HG02870 (cell line): Measurements from ENCODE around the gene TRIM2.

Experiments used
- ATAC-seq: cut with Tn5 transposase; IDR thresholded peaks from one replicate; pipeline ENCODE4 v1.9.1; 2021; ENCODE audit warnings: mild to moderate bottlenecking, moderate library complexity; ENCODE audit not compliant: unreplicated experiment

Gene TRIM2

GRCh38 chr4:153271820-153272219, 67.6 kb downstream of the TRIM2 start:
- no peak for ATAC-seq

DNA sequence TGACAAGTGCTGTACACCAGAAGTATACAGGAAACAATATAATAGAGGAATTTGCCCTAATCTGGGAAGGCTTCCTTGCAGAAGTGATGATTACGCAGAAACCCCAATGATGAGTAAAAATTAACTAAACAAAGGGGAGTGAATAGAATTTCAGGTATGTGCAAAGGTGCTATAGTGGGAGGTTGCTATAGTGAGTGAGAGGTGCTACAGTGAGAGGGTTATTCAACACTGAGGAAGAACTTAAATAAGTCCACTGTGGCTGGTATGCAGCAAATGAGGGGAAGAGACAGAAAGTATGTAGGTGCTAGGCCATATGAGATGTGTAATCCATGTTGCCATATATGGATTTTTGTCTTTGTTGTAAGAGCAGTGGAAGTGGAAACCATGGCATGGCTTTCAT, 69.5 kb downstream of the TRIM2 start:
- ATAC-seq: no peak

GRCh38 chr4:153274967-153275366, 70.7 kb downstream of the TRIM2 start:
- ATAC-seq: no peak

DNA sequence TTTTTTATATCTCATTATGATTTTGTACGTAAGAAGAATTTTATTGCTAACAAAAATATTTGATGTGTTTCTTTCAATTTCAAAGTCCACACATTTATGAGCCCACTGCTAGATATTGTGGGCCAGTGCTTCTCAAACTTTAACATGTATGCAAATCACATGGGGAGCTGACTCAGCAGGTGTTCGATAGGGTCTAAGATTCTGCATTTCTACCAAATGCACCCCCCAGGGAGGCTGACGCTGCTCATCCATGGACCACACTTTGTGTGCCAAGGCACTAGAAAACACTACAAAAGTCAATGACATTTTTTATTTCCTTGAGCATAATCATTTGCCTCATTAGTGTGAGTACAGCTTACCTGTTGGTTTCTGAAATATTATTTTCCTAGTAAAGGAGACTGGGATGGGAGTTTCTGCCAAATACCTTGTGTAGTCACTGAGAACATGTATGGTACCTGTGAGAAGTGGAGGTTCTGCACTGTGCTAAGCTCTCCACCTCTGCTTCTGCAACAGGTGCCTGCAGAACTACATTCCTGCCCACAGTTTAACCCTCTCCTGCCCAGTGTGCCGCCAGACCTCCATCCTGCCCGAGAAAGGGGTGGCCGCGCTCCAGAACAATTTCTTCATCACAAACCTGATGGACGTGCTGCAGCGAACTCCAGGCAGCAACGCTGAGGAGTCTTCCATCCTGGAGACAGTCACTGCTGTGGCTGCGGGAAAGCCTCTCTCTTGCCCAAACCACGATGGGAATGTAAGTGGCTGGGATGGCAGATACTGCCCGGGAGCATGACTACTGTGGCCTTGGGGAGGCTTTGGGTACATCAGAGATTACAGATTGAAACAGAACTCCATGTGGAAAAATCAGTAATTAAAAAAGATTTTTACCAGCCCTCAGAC, 71.4 kb downstream of the TRIM2 start:
- ATAC-seq: no peak

DNA sequence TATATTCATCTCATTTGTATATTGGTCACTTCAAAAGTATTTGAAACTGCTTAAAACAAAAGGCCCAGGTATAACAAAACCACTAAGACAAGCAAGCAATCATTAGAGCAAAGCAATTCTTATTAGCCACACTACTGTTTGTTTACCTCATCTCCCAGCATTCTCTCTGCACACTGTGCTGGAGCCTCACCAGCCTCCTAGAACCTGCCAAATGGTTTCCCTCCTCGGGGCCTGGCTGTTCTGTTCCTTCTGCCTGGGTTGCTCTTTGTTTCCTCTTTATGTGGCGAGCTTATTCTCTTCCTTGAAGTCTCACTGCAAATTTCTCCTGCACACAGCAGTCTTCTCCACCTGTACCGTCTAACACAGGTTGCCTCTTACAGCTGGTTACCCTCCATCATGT, 72.7 kb downstream of the TRIM2 start:
- ATAC-seq: no peak

GRCh38 chr4:153281476-153281875, 77.2 kb downstream of the TRIM2 start:
- ATAC-seq: no peak

GRCh38 chr4:153282023-153282422, 77.8 kb downstream of the TRIM2 start:
- ATAC-seq: no peak

- ATAC-seq: no peak
Observed at GRCh38 chr4:153283260-153283659, 79.0 kb downstream of the TRIM2 start.

- ATAC-seq: no peak
Observed at GRCh38 chr4:153290134-153290533, 85.9 kb downstream of the TRIM2 start.

- no peak for ATAC-seq
Observed at GRCh38 chr4:153291562-153291961, 87.3 kb downstream of the TRIM2 start.

DNA sequence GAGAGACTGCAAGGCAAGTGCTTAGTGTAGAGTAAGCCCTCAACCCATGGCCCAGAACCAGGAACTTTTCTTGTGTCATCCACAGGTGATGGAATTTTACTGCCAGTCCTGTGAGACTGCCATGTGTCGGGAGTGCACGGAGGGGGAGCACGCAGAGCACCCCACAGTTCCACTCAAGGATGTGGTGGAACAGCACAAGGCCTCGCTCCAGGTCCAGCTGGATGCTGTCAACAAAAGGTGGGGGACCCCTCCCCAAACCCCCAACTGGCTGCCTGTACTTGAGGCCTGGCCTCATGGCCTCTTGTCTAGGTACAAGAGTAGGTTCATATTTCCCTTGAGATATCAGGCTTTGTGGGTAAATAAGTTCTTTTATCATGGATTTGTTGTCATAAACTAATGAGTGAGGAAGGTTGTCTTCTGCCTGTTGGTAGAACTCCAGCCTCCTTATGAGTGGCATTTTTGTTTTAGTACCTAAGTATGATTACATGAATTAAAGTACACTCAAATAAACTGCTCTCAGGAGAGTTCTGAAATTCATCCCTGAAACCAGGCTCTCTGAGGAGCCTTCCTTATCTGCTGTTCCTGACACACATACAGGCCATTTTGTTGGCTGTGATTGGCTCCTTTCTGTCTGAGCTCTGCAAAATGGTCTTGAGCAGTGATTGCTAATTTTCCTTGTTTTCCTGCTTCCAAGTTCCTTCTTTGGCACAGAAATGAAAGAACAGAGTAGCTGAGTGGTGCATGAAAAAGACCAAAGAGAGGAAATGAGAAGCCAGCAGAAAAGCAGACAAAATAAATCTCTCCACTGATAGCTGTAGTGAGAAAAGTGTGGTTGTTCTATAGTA, 88.9 kb downstream of the TRIM2 start:
- ATAC-seq: no peak

DNA sequence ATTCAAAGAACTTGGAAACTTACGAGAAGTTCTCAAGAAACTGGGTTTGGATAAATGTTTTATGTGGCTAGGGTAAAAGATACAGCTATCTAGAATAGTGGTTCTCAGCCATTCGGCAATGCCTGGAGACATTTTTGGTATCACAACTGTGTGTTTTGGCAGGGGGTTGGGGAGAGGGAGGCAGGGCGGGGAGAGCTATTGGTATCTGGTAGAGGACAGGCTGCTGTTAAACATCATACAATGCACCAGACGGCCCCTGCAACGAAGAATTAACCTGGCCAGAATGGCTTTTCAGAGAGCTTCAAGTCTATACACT, 89.5 kb downstream of the TRIM2 start:
- no peak for ATAC-seq

DNA sequence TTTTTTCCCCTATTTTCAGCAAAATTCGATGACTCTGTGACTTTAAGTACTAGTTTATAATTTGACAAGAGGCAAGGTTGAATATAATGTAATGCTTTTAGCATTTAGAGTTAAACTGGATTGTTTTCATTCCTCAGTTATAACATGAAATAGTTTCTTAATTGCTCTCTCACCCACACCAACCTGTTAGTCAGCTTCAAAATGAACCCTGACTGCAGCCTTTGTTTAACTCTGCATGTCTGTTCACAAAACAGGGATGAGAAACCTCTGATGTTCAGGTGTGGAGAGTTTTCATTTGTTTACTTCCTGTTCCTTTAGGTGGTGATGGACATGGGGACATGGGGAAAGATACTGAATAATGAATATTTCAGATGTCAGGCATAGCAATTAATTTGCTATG, 90.4 kb downstream of the TRIM2 start:
- no peak for ATAC-seq

- no peak for ATAC-seq
Observed at GRCh38 chr4:153295131-153295755, 91.0 kb downstream of the TRIM2 start.

DNA sequence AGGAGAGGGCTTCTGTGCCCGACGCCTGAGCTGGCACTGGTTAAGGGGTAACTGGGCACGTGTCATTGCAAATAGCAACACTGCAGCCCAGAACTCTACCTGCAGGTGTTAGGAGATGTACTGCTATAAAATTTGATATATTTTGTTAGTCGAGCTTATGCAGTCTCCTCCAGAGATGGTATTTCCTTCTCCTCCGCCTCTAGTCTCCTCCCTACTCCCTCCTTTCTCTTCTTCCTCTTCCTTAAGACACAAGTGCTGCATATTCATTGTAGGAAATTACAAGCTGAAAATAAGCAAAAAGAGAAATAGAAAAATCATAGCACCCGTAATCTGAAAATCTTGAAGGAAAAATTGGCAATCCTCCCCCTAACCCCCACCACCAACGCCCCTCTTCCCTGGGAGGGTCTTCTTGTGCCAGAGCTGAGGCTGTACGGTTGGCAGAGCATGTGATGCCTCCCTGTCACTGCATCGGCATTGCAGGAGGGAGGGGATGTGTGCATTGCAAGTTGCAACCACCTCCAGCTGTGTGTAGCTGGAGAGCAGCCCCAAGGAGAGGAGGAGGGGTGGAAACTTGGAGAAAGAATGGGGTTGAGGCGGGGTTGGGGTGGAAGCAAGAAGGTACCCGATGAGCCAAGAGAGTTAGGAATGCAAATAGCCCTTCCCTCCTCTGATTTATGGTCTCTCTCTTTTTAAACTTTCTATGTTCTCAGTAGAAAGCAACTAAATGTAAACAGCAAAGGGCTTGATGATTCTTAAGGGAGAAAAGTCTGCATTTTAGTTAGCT, 92.0 kb downstream of the TRIM2 start:
- no peak for ATAC-seq

- no peak for ATAC-seq
Observed at GRCh38 chr4:153297116-153297515, 92.9 kb downstream of the TRIM2 start.

DNA sequence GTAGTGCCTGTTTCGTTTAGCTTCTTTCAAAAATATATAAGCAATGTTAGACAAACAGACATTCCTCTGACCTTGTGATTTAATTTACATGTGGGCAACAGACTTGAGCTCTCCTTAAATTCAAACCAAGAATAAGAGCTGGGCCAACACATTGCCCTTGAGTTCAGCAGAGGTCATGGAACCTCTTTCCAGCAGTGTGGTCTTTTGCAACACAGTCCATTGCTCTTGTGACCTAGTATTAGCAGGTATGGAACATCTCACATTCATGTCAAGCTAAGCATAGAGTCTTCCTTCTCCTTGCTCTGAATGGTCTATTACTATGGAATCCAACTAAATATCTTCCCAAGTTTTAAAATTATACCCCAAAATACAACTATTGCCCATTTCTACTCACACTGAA, 106.5 kb downstream of the TRIM2 start:
- ATAC-seq: no peak

DNA sequence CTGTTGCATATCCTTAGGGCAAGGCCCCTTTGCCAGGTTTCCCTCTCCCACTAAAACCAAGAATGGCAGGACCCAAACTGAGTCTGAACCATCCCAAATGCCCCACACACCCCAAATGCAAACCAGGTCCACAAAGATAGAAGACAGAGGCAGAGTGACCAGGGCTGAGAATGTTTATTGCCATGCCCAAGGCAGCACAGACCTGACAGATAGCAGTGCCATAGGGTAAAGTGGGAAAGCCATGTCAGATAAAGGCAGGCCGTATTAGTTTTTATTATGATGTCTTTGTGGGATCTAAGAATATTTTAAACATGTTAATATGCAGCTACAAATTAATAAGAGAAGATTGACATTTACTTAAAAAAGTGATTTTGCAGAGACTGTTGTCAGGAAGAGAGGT, 110.7 kb downstream of the TRIM2 start:
- ATAC-seq: no peak

GRCh38 chr4:153318696-153319320, 114.6 kb downstream of the TRIM2 start:
- ATAC-seq: peak; percentile 66

- ATAC-seq: no peak
Observed at GRCh38 chr4:153322791-153323190, 118.5 kb downstream of the TRIM2 start.
